SK-N-SH (cell line): ENCODE measurements around the gene ZSCAN10. TPM values are rescaled to one million over a fixed set of nuclear protein-coding genes. Genes with fewer than 3 reads are reported as not detected.

Experiments
- CTCF ChIA-PET: fragments of 300-600, 350-600 bp; formaldehyde crosslinking; extraction: SDS; loops from one replicate; lab custom pipeline; 2021; lab: Yijun Ruan, JAX
- POLR2A ChIA-PET: fragments of 350-600 bp; sonication (Branson Sonifier 250); formaldehyde crosslinking; extraction: SDS; loops from one replicate; lab custom pipeline; 2020; ENCODE audit warnings: antibody characterized with exemption, inconsistent platforms; lab: Yijun Ruan, JAX
- DNase-seq: peaks from one replicate; pipeline ENCODE4 v3.0.0; 2012
- H2AFZ ChIP-seq: fragments of 200-600 bp; sonication (generic); 2 replicates; pipeline ENCODE4 v1.8.1; 2016; ENCODE audit warnings: antibody characterized with exemption, mild to moderate bottlenecking, low read depth
- H3F3A ChIP-seq: fragments of 200-600 bp; sonication (generic); replicated peaks from 2 replicates; pipeline ENCODE3; 2016; ENCODE audit warnings: antibody characterized with exemption, mild to moderate bottlenecking; ENCODE audit not compliant: insufficient read depth
- H3K27ac ChIP-seq, 2 experiments: fragments of 200-500 bp in 1 of 2; fragments of 200-600 bp in 1 of 2; sonication (Bioruptor generic) in 1 of 2; sonication (generic), shearing (Covaris generic) in 1 of 2; 2 replicates each; pipeline versions ENCODE4 v1.5.1 to v1.6.1; 2014 to 2016; ENCODE audit warnings: low read depth in 2 of 2, inconsistent platforms in 1 of 2, low read length in 1 of 2, mild to moderate bottlenecking in 1 of 2, mixed read lengths in 1 of 2
- H3K27me3 ChIP-seq: fragments of 200-600 bp; sonication (generic), shearing (Covaris generic); 2 replicates; pipeline ENCODE4 v1.6.1; 2016; ENCODE audit warnings: mixed run types; ENCODE audit not compliant: insufficient read depth
- H3K36me3 ChIP-seq, 2 experiments: fragments of 200-500 bp in 1 of 2; fragments of 200-600 bp in 1 of 2; sonication (Bioruptor generic) in 1 of 2; sonication (generic) in 1 of 2; replicated peaks in 1 of 2; 2 replicates each; pipeline versions ENCODE3 to v1.5.1; 2014 to 2016; ENCODE audit warnings: low read length in 1 of 2, mild to moderate bottlenecking in 1 of 2; ENCODE audit not compliant: insufficient read depth in 2 of 2, control insufficient read depth in 1 of 2
- H3K4me1 ChIP-seq, 2 experiments: fragments of 200-500 bp in 1 of 2; fragments of 200-600 bp in 1 of 2; sonication (Bioruptor generic) in 1 of 2; sonication (generic), shearing (Covaris generic) in 1 of 2; 2 replicates each; pipeline versions ENCODE4 v1.5.1 to v1.6.1; 2014 to 2016; ENCODE audit warnings: low read depth in 1 of 2, low read length in 1 of 2, mixed run types in 1 of 2; ENCODE audit not compliant: insufficient read depth in 2 of 2, control insufficient read depth in 1 of 2
- H3K4me2 ChIP-seq: fragments of 200-600 bp; sonication (generic), shearing (Covaris generic); 2 replicates; pipeline ENCODE4 v1.6.1; 2017; ENCODE audit warnings: mixed run types
- H3K4me3 ChIP-seq, 2 experiments: fragments of 200-500 bp in 1 of 2; fragments of 200-600 bp in 1 of 2; sonication (Bioruptor generic) in 1 of 2; sonication (generic), shearing (Covaris generic) in 1 of 2; 2 replicates each; pipeline versions ENCODE4 v1.5.1 to v1.8.1; 2014 to 2016; ENCODE audit warnings: low read depth in 2 of 2, inconsistent platforms in 1 of 2, low read length in 1 of 2, mild to moderate bottlenecking in 1 of 2, mixed read lengths in 1 of 2, moderate library complexity in 1 of 2
- H3K79me2 ChIP-seq: fragments of 200-600 bp; sonication (generic); 2 replicates; pipeline ENCODE4 v1.8.1; 2017; ENCODE audit warnings: mild to moderate bottlenecking; ENCODE audit not compliant: insufficient read depth
- H3K9ac ChIP-seq: fragments of 200-600 bp; sonication (generic); 2 replicates; pipeline ENCODE4 v1.6.1; 2017; ENCODE audit warnings: mixed run types
- H3K9me2 ChIP-seq: fragments of 200-600 bp; sonication (generic); 2 replicates; pipeline ENCODE4 v1.6.1; 2017; ENCODE audit warnings: mixed run types
- H3K9me3 ChIP-seq: fragments of 200-600 bp; sonication (generic); 2 replicates; pipeline ENCODE4 v1.6.1; 2017; ENCODE audit warnings: mixed run types, mild to moderate bottlenecking, moderate library complexity
- H4K20me1 ChIP-seq: fragments of 200-600 bp; sonication (generic); 2 replicates; pipeline ENCODE4 v1.6.1; 2017; ENCODE audit warnings: mild to moderate bottlenecking, mixed run types; ENCODE audit not compliant: insufficient read depth
- ELF1 ChIP-seq: IDR thresholded peaks from 2 replicates; pipeline ENCODE4 v1.4.0; 2012
- EP300 ChIP-seq, 2 experiments: IDR thresholded peaks; 2 replicates each; pipeline versions ENCODE4 v1.4.0 to v1.6.1; 2012; ENCODE audit warnings: borderline replicate concordance in 1 of 2, low read depth in 1 of 2, low read length in 1 of 2
- EZH2phosphoT487 ChIP-seq: fragments of 200-600 bp; sonication (generic); IDR thresholded peaks from 2 replicates; pipeline ENCODE4 v1.6.1; 2017; ENCODE audit warnings: low read depth, mixed run types, mild to moderate bottlenecking, antibody characterized with exemption, moderate library complexity, borderline replicate concordance
- IRF3 ChIP-seq: fragments of 150-350 bp; IDR thresholded peaks from 2 replicates; pipeline ENCODE4 v1.6.1; 2016; ENCODE audit warnings: mild to moderate bottlenecking, low read depth, low read length
- RCOR1 ChIP-seq: fragments of 150-350 bp; IDR thresholded peaks from 2 replicates; pipeline ENCODE4 v1.6.1; 2017; ENCODE audit warnings: antibody characterized with exemption, low read length
- REST ChIP-seq: IDR thresholded peaks from 2 replicates; pipeline ENCODE4 v1.6.1; 2012; ENCODE audit warnings: mild to moderate bottlenecking, low read depth, low read length, moderate library complexity
- RFX5 ChIP-seq: IDR thresholded peaks from 2 replicates; pipeline ENCODE4 v1.6.1; 2012; ENCODE audit warnings: mild to moderate bottlenecking, improper control_type of control experiment, low read length
- SMC3 ChIP-seq: IDR thresholded peaks from 2 replicates; pipeline ENCODE4 v1.6.1; 2012; ENCODE audit warnings: low read depth, low read length, improper control_type of control experiment
- TCF12 ChIP-seq: IDR thresholded peaks from 2 replicates; pipeline ENCODE4 v1.4.0; 2012
- TEAD4 ChIP-seq: IDR thresholded peaks from 2 replicates; pipeline ENCODE4 v1.4.0; 2012; ENCODE audit warnings: mild to moderate bottlenecking, borderline replicate concordance; ENCODE audit not compliant: insufficient read depth
- YY1 ChIP-seq: IDR thresholded peaks from 2 replicates; pipeline ENCODE4 v1.4.0; 2012; ENCODE audit warnings: low read depth, mild to moderate bottlenecking
- WGBS: methylation state at CpG from one replicate; pipeline ENCODE4 v1.1.6; 2017; ENCODE audit warnings: low lambda C conversion rate; 5-methylcytosine and 5-hydroxymethylcytosine counted together
- polyA plus RNA-seq, 3 experiments: library from polyadenylated mRNA; depleted of rRNA; stranded (reverse); fragments of >200 nt; gene quantifications; 2 replicates each; pipeline ENCODE4 v1.2.3, GENCODE V29; 2012
- TF ChIP-seq, protein P1 (sequence below): IDR thresholded peaks from 2 replicates; pipeline ENCODE4 v1.4.0; 2012; ENCODE audit warnings: low read depth
- TF ChIP-seq, protein P2 (sequence below): IDR thresholded peaks from 2 replicates; pipeline ENCODE4; 2012
- TF ChIP-seq, protein P3 (sequence below): fragments of 200-600 bp; sonication (generic); IDR thresholded peaks from 2 replicates; pipeline ENCODE4 v1.6.1; 2017; ENCODE audit warnings: antibody characterized with exemption, mild to moderate bottlenecking, moderate library complexity
- TF ChIP-seq, protein P4 (sequence below): IDR thresholded peaks from 2 replicates; pipeline ENCODE4 v1.4.0; 2012; ENCODE audit warnings: low read depth, borderline replicate concordance

The ZSCAN10 gene
- polyA plus RNA-seq, 1 of the 3 experiments (the other 2 are of a cell fraction): 0.05 TPM

GRCh38 chr16:3063625-3064386, 35.3 kb downstream of the ZSCAN10 start:
- Histone ChIP-seq H3K79me2 (no peaks in the 10 kb centered on the region), H3K9me3 (no peaks in the 10 kb centered on the region), H3K27me3 (no peaks in the 10 kb centered on the region), H3K4me1 (peaks cover 0 to 7% of the 10 kb centered on the region in 2 experiments; a peak in 1 of 4 replicates), H3F3A (no peaks in the 10 kb centered on the region), H3K4me2 (no peak overlapping the region), H3K9ac (no peak overlapping the region), H3K4me3 (no peak overlapping the region), H3K9me2 (no peaks in the 10 kb centered on the region), H3K36me3 (no peaks in the 10 kb centered on the region), H3K27ac (no peak overlapping the region), H2AFZ (no peak overlapping the region), H4K20me1 (no peaks in the 10 kb centered on the region)
- TF ChIP-seq REST: no peak
- TF ChIP-seq, protein P1, sequence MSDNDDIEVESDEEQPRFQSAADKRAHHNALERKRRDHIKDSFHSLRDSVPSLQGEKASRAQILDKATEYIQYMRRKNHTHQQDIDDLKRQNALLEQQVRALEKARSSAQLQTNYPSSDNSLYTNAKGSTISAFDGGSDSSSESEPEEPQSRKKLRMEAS: no peak
- TF ChIP-seq SMC3: no peak
- TF ChIP-seq ELF1: no peak
- TF ChIP-seq EZH2phosphoT487: no peak
- TF ChIP-seq YY1: no peak
- no peak for TF ChIP-seq TCF12
- no peak for TF ChIP-seq IRF3
- TF ChIP-seq, protein P2, sequence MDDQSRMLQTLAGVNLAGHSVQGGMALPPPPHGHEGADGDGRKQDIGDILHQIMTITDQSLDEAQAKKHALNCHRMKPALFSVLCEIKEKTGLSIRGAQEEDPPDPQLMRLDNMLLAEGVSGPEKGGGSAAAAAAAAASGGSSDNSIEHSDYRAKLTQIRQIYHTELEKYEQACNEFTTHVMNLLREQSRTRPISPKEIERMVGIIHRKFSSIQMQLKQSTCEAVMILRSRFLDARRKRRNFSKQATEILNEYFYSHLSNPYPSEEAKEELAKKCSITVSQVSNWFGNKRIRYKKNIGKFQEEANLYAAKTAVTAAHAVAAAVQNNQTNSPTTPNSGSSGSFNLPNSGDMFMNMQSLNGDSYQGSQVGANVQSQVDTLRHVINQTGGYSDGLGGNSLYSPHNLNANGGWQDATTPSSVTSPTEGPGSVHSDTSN: no peak
- ChIA-PET POLR2A (no interaction called here), CTCF (interaction anchor here (0.9 to 3.9 kb wide), 4 partner anchors 25 to 34 kb away, joined by 3 to 26 read pairs (median 3); no protein-coding TSS in a partner anchor)
- no peak for DNase-seq
- WGBS: 93% methylated on average over 8 of the region's 8 CpGs

- H3K9me3 ChIP-seq: no peaks in the 10 kb centered on the region
- H3K27me3 ChIP-seq: no peaks in the 10 kb centered on the region
- H3K9ac ChIP-seq: no peak overlapping the region
- H3K4me1 ChIP-seq: peaks cover 0 to 12% of the 10 kb centered on the region in 2 experiments; a peak in 1 of 4 replicates
- no peaks in the 10 kb centered on the region for H3F3A ChIP-seq
- H4K20me1 ChIP-seq: no peaks in the 10 kb centered on the region
- CTCF ChIA-PET: interaction anchor here (0.8 to 3.9 kb wide), 2 partner anchors 33 to 67 kb away, joined by 3 to 26 read pairs; no protein-coding TSS in a partner anchor
- no peak overlapping the region for H3K4me3 ChIP-seq
- no peak overlapping the region for H3K4me2 ChIP-seq
- no peak overlapping the region for H3K27ac ChIP-seq
- H3K36me3 ChIP-seq: no peaks in the 10 kb centered on the region
- POLR2A ChIA-PET: no interaction called here
- WGBS: 80% methylated on average over 6 of the region's 6 CpGs
- no peak for DNase-seq
- no peaks in the 10 kb centered on the region for H3K79me2 ChIP-seq
- H2AFZ ChIP-seq: no peak overlapping the region
- H3K9me2 ChIP-seq: no peaks in the 10 kb centered on the region
- no peak for TF ChIP-seq TEAD4
- TF ChIP-seq, protein P3, sequence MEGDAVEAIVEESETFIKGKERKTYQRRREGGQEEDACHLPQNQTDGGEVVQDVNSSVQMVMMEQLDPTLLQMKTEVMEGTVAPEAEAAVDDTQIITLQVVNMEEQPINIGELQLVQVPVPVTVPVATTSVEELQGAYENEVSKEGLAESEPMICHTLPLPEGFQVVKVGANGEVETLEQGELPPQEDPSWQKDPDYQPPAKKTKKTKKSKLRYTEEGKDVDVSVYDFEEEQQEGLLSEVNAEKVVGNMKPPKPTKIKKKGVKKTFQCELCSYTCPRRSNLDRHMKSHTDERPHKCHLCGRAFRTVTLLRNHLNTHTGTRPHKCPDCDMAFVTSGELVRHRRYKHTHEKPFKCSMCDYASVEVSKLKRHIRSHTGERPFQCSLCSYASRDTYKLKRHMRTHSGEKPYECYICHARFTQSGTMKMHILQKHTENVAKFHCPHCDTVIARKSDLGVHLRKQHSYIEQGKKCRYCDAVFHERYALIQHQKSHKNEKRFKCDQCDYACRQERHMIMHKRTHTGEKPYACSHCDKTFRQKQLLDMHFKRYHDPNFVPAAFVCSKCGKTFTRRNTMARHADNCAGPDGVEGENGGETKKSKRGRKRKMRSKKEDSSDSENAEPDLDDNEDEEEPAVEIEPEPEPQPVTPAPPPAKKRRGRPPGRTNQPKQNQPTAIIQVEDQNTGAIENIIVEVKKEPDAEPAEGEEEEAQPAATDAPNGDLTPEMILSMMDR: no peak
- TF ChIP-seq, protein P4, sequence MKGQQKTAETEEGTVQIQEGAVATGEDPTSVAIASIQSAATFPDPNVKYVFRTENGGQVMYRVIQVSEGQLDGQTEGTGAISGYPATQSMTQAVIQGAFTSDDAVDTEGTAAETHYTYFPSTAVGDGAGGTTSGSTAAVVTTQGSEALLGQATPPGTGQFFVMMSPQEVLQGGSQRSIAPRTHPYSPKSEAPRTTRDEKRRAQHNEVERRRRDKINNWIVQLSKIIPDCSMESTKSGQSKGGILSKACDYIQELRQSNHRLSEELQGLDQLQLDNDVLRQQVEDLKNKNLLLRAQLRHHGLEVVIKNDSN: no peak
- TF ChIP-seq RCOR1: no peak
- TF ChIP-seq EP300 (IDR thresholded peaks at IDR 0.05; ENCODE audit: borderline replicate concordance in 1 of 2, low read depth in 1 of 2, low read length in 1 of 2): no peak
- TF ChIP-seq RFX5: no peak
Measured at GRCh38 chr16:3062553-3062952, 36.5 kb downstream of the ZSCAN10 start.
